NCI-H1930 (cell line): Measurements from ENCODE around the gene TNRC6B.
A peak's percentile ranks its signal among the peaks of the same experiment; 100 is the strongest.
"Not testable (repeated sequence)": the region's sequence is repeated elsewhere in the genome, so short reads cannot be mapped to it uniquely, and the experiment has no call there.

Experiments used
- DNase-seq, 2 experiments: peaks; one replicate each; lab custom pipeline; 2025; lab: John Stamatoyannopoulos, UW

The TNRC6B gene

GRCh38 chr22:40177738-40178416, at the start of gene TNRC6B:
Gene TNRC6B (plus strand): TSS chr22:40177925. CDS start chr22:40178136, 211 bp downstream.
- DNase-seq: peak; percentile 86 to 87

DNA sequence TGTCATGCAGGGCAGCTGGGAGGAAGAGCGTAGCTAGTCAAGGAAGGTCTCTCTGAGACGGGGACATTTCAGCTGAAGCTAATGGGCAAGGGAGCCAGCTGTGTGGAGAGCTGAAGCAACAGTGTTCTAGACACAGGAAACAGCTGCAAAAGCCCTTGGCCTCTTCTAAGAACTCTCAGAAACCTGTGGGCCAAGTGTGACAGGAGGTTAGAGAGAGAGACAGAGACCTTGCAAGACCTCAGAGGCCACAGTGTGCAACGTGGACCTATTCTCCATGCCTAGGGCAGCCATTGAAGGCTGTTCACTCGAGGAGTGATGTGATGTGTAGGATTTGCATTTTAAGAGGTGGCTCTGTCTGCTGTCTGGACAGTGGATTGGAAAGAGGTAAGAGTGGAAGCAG, 48.7 kb upstream of the TNRC6B start:
- no peak for DNase-seq

DNA sequence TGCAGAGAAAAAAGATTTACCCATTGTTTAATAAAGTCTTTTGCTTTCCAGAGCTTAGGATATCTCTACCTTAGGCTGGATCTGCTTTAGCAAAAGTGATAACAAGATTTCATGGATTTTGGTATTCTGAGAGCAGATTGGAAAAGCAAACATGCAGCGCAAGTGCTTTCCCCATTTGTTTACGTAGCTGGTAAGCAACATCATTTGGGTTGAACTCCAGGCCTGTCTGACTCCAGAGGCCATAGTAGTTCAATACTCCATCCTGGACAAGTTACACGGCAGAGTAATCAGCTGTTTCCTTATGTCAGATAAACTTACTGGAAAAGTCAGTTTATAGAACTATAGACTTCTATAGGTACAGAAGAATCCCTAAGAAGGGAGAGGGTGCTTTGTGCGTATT, 40.6 kb upstream of the TNRC6B start:
- DNase-seq: no peak

DNA sequence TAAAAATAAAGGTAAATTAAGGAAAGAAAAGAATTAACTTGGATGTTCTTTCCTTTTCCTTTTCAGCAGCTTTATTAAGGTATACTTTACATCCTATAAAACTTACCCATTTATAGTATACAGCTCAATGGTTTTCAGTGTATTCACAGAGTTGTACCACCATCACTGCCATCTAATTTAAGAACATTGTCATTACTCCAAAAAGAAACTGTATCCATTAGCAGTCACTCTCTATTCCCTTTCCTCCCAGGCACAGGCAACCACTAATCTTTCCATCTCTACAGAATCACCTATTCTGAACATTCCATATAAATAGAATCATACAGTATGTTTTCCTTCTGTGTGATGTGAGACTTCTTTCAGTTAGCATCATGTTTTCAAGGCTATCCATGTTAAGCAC, 38.9 kb upstream of the TNRC6B start:
- no peak for DNase-seq

- no peak for DNase-seq
Measured at GRCh38 chr22:40147388-40148176, 30.1 kb upstream of the TNRC6B start.

- DNase-seq: no peak
Measured at GRCh38 chr22:40153192-40153591, 24.5 kb upstream of the TNRC6B start.

DNA sequence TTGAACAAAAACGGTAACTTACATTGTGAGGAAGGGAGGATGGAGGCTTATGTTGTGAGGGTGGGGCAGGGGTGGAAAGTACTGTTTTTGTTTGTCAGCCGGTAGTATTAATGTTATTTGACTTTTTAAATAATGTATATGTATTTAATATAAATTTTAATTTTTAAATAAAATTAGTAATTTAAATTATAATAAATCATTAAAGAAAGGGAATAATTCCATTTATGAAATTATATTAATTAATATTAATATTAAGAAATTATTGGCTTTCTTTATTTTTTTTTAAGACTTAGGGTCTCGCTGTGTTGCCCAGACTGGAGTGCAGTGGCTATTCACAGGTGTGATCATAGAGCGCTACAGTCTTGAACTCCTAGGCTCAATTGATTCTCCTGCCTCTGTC, 24.0 kb upstream of the TNRC6B start:
- DNase-seq: no peak

- peak; percentile 17 to 73 for DNase-seq
Measured at GRCh38 chr22:40156001-40156516, 21.7 kb upstream of the TNRC6B start.

- not testable (repeated sequence) for DNase-seq
Measured at GRCh38 chr22:40156682-40157081, 21.0 kb upstream of the TNRC6B start.

DNA sequence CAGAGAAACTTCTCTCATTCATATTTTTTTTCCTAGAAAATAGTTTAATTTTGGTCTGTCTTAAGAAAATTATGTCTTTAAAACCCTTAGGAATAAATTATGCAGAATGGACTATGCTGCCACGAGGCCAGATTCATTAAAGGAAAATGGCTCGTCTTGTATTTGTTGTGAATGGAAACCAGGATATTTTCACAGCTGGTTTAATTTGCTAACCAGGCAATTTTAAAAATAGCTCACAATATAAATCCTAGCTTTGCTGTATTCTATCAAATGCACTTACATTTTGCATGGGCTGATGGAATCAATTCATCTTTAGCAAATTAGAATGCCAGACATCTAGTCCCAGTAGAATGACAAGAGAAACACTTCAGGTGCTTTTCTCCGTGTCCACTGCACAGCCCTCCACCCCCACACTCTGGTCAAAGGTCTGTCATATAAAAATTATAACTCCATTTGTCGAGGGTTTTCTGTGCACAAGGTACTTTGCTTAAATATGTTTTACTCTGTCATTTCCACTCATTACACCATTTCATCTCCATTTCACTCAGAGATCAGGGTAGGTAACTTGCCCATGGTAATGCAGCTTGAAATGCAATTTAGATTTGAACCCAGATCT, 20.3 kb upstream of the TNRC6B start:
- DNase-seq: no peak

DNA sequence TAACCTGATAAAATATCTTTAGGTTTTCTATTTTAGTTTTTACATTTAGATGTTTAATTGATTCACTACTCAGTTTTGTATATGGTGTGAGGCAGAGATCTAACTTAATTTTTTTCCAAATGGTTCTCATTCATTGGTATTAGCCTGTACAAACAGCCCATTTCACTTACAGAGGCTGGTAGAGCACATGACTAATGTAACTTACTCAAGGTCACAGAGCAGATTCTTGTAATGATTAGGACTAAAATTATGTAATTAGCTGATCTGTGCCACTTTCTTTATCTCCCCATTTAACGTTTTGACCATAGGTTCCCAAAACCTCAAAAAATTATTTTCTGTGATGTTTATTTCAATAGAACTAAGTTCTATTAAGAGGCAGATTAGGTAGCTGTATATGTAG, 16.5 kb upstream of the TNRC6B start:
- DNase-seq: no peak

- not testable (repeated sequence) for DNase-seq
Measured at GRCh38 chr22:40165537-40165936, 12.2 kb upstream of the TNRC6B start.

DNA sequence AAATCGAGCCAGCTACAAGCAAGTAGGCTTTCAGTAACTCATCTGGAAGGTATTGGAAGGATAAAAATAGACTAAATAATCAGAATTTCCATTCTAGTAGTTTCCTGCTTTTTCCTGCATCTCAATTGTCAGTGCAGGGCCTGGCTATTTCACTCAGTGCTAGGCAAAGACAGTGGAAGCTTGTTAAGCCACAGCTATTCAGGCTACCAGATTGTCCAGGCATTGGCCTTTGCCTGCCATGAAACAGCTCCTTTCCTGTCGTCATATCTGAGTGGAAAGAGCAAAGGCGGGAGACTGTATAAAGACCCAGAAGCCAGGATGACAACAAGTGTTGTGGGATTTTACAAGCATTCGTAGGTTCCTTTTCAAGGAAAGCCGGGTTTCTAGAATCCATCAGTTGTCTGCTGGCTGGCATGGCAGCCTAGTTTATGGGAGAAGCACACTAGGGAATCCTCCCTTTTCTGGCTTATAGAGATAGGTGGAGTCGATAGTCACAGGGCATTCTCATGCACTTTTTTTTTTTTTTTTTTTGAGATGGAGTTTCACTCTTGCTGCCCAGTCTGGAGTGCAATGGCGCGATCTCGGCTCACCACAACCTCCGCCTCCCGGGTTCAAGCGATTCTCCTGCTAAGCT, 2.0 kb upstream of the TNRC6B start:
- DNase-seq: no peak

DNA sequence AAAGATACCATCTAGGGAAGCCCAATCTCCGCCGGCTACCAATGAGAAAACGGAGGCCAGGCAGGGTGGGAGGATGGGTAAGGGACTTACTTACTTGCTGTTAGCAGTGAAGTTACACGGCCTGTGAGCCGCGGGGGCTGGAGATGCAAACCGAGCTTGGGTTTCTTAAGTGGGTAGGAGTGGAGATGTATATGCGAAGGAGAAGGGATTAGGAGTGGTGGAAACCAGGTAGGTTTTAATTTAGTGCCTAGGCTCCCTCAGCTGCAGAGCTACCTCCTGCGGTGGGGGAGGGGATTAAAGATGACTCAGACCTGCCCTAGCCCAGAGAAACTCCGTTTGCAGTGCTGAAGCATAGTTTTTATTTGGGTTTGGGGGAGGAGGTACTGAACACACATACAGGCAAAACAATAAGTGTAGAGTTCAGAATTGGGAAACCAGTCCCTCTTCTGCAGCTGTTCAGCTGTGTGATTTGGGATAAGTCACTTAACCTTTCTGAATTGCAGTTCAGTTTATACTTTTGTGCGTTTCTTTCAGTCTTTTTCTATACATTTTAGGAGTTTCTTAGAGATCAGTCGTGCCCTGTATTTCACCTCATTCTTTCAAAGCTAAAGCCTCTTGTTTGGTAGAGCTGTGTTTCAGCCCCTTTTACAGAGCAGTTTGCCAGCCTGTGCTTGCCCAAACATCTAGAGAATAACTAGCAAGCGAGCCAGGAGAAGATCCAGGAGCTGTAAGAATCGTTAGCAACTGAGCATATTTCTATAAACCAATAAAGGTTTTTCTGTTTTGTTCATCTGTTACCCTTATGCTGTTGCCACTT, 596 bp upstream of the TNRC6B start:
- no peak for DNase-seq

GRCh38 chr22:40178417-40179409, 988 bp downstream of the TNRC6B start:
- peak in 1 of 2 experiments; percentile 22 for DNase-seq

- no peak for DNase-seq
Measured at GRCh38 chr22:40179526-40179925, 1.8 kb downstream of the TNRC6B start.

GRCh38 chr22:40180403-40180802, 2.7 kb downstream of the TNRC6B start:
- DNase-seq: no peak

DNA sequence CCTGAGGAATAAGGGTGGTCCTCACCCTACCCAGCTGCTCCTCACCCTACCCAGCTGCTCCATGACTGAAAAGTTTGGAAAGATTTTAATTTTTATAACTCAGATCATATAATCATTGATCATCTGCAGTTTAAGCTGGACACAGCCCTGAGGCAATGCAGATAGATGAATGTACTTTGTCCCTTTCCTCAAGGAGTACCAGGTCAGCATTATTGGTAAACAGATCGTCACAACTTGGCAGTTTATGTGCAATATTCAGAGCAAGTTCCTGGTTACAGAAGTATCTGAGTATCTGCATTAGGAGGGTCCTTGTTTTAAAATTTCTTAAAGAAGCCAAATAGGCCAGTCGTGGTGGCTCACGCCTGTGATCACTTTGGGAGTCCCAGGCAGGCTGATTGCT, 3.6 kb downstream of the TNRC6B start:
- DNase-seq: no peak

- DNase-seq: no peak
Measured at GRCh38 chr22:40182231-40182835, 4.6 kb downstream of the TNRC6B start.
